HG03060 (cell line): ENCODE results near the gene CALM3.
"Not testable (repeated sequence)": the region's sequence is repeated elsewhere in the genome, so short reads cannot be mapped to it uniquely, and the experiment has no call there.

Experiments used
- ATAC-seq: cut with Tn5 transposase; IDR thresholded peaks from one replicate; pipeline ENCODE4 v1.9.1; 2021; ENCODE audit warnings: low read depth, moderate number of reproducible peaks; ENCODE audit not compliant: unreplicated experiment

The CALM3 gene

GRCh38 chr19:46601318-46602224 lies at the start of gene CALM3:
Gene CALM3 (plus strand): TSS chr19:46601330. CDS start chr19:46601435, 105 bp downstream.
- no peak for ATAC-seq

GRCh38 chr19:46552891-46553290 lies 48.2 kb upstream of the CALM3 start:
- no peak for ATAC-seq

GRCh38 chr19:46554161-46554560 lies 47.0 kb upstream of the CALM3 start:
- ATAC-seq: no peak

GRCh38 chr19:46555628-46556280 lies 45.4 kb upstream of the CALM3 start:
- no peak for ATAC-seq

- not testable (repeated sequence) for ATAC-seq
These were observed 44.7 kb upstream of the CALM3 start for GRCh38 chr19:46556471-46556870.

- no peak for ATAC-seq
These were observed 41.9 kb upstream of the CALM3 start for GRCh38 chr19:46559203-46559602.

- not testable (repeated sequence) for ATAC-seq
These were observed 41.5 kb upstream of the CALM3 start for GRCh38 chr19:46559675-46560074.

GRCh38 chr19:46564701-46565100 lies 36.4 kb upstream of the CALM3 start:
- no peak for ATAC-seq

- ATAC-seq: no peak
These were observed 29.6 kb upstream of the CALM3 start for GRCh38 chr19:46571495-46571894.

- ATAC-seq: no peak
These were observed 27.2 kb upstream of the CALM3 start for GRCh38 chr19:46573679-46574498.

- ATAC-seq: no peak
These were observed 26.6 kb upstream of the CALM3 start for GRCh38 chr19:46574533-46574932.

- no peak for ATAC-seq
These were observed 22.7 kb upstream of the CALM3 start for GRCh38 chr19:46578450-46578849.

- no peak for ATAC-seq
These were observed 21.7 kb upstream of the CALM3 start for GRCh38 chr19:46579361-46579879.

- no peak for ATAC-seq
These were observed 20.9 kb upstream of the CALM3 start for GRCh38 chr19:46580247-46580646.

- no peak for ATAC-seq
These were observed 15.6 kb upstream of the CALM3 start for GRCh38 chr19:46585539-46585938.

GRCh38 chr19:46586294-46586693 lies 14.8 kb upstream of the CALM3 start:
- ATAC-seq: no peak

- ATAC-seq: no peak
These were observed 13.3 kb upstream of the CALM3 start for GRCh38 chr19:46587861-46588260.

GRCh38 chr19:46591254-46591653 lies 9.9 kb upstream of the CALM3 start:
- ATAC-seq: no peak

GRCh38 chr19:46591870-46592269 lies 9.3 kb upstream of the CALM3 start:
- ATAC-seq: no peak

GRCh38 chr19:46596008-46596407 lies 5.1 kb upstream of the CALM3 start:
- ATAC-seq: no peak
